Transverse colon (tissue), 4 donors: ENCODE results near the gene ONECUT3. TPM values are rescaled to one million over a fixed set of nuclear protein-coding genes. Genes with fewer than 3 reads are reported as not detected.

ENCODE experiments used
- DNase-seq: peaks from one replicate; pipeline ENCODE4 v3.0.0-alpha.2; 2019
- H3K27ac ChIP-seq, 4 donors: fragments of 200-600 bp; sonication (generic); 2 replicates each; pipeline ENCODE4 v1.5.1; 2016 to 2018; ENCODE audit warnings: inconsistent platforms in 4 of 4
- H3K27me3 ChIP-seq: fragments of 200-600 bp; sonication (generic); 2 replicates; pipeline ENCODE4 v1.5.1; 2017; ENCODE audit warnings: inconsistent platforms
- H3K36me3 ChIP-seq, 4 donors: fragments of 200-600 bp; sonication (generic); 2 replicates each; pipeline ENCODE4 v1.5.1; 2017 to 2019; ENCODE audit warnings: inconsistent platforms in 4 of 4
- H3K4me1 ChIP-seq, 4 donors: fragments of 200-600 bp; sonication (generic); 2 replicates each; pipeline ENCODE4 v1.5.1; 2017 to 2020; ENCODE audit warnings: inconsistent platforms in 4 of 4
- H3K4me3 ChIP-seq, 4 donors: fragments of 200-600 bp; sonication (generic); 1 replicate in 1 of 4; 2 replicates in 3 of 4; pipeline versions ENCODE4 v1.5.1 to v1.6.1; 2017 to 2019; ENCODE audit warnings: inconsistent platforms in 4 of 4
- H3K9me3 ChIP-seq, 2 donors: fragments of 200-600 bp; sonication (generic); 2 replicates each; pipeline ENCODE4 v1.5.1; 2017 to 2019; ENCODE audit warnings: inconsistent platforms in 2 of 2
- EP300 ChIP-seq: sonication (generic); formaldehyde crosslinking; IDR thresholded peaks from one replicate; pipeline ENCODE4 v1.6.1; 2017; ENCODE audit warnings: antibody characterized with exemption, low read depth
- POLR2A ChIP-seq: fragments of 450-650 bp; IDR thresholded peaks from one replicate; pipeline ENCODE4 v1.6.1; 2016; ENCODE audit warnings: antibody characterized with exemption, mild to moderate bottlenecking, moderate library complexity
- POLR2AphosphoS5 ChIP-seq, 3 donors: sonication (generic); formaldehyde crosslinking; IDR thresholded peaks; one replicate each; pipeline ENCODE4 v1.6.1; 2016; ENCODE audit warnings: antibody characterized with exemption in 3 of 3
- WGBS, 2 donors: methylation state at CpG; one replicate each; pipeline ENCODE4 v1.1.5; 2018; ENCODE audit warnings: low coverage in 1 of 2; 5-methylcytosine and 5-hydroxymethylcytosine counted together
- in situ Hi-C, 4 donors: fragments of 200-750 bp; cut with MboI; loops; one replicate each; pipeline versions ENCODE4 v1.15.0 to v1.15.1; 2017; ENCODE audit warnings: low sequenced_read_pairs in 3 of 4, low pct_ligation_motif_present in 1 of 4, low pct_unique_long_range_greater_than_20kb in 1 of 4
- intact Hi-C: fragments of 100-400 bp; cut with DNase I; formaldehyde crosslinking; loops from one replicate; pipeline ENCODE4 v1.15.1; 2023; ENCODE audit warnings: low total_unique reads
- total RNA-seq, 4 donors: library from RNA; depleted of rRNA; stranded (reverse); fragments of >200 nt; gene quantifications; one replicate each; pipeline ENCODE4 v1.1.0, GENCODE V29; 2016
- TF ChIP-seq, protein P1 (sequence below), 5 experiments: fragments of 200-600 bp in 3 of 5; fragments of 450-650 bp in 2 of 5; sonication (generic) in 3 of 5; IDR thresholded peaks; 1 replicate in 2 of 5; 2 replicates in 3 of 5; pipeline ENCODE4 v1.5.1; 2016 to 2017; ENCODE audit warnings: antibody characterized with exemption in 5 of 5, inconsistent platforms in 3 of 5, mild to moderate bottlenecking in 2 of 5, moderate library complexity in 1 of 5

Gene ONECUT3
- total RNA-seq, 4 donors from 2014 or later = not detected

DNA sequence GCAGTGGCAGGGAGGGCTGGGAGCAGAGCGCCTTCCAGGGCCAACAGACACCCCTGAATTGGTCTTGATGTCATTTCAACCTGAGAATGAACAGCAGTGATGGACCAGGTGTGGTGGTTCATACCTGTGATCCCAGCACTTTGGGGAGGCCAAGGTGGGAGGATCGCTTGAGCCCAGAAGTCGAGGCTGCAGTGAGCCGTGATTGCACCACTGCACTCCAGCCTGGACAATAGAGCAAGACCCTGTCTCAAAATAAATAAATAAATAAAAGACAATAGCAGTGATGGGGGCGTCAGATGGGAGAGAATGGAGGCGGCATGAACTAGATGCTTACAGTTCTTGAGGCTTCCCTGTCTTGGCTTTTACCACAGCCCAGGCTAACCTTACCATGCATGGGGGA lies 46.1 kb upstream of the ONECUT3 start:
- intact Hi-C loops = no loop called here
- DNase-seq = no peak

DNA sequence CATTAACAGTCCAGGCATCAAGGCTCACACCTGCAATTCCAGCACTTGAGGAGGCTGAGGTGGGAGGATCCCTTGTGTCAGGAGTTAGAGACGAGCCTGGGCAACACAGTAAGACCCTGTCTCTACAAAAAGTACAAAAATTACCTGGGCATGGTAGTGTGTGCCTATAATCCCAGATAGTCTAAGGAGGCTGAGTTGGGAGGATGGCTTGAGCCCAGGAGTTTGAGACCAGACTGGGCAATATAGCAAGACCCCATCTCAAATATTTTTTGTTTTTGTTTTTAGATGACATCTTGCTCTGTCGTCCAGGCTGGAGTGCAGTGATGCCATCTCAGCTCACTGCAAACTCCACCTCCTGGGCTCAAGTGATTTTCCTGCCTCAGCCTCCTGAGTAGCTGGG lies 40.1 kb upstream of the ONECUT3 start:
- H3K4me1 ChIP-seq = no peaks in the 10 kb centered on the region
- in situ Hi-C loops = no loop called here
- H3K27me3 ChIP-seq = peaks cover 71% of the 10 kb centered on the region
- no peaks in the 10 kb centered on the region for H3K9me3 ChIP-seq
- H3K36me3 ChIP-seq = no peaks in the 10 kb centered on the region
- no peak for TF ChIP-seq EP300
- TF ChIP-seq, protein P1, sequence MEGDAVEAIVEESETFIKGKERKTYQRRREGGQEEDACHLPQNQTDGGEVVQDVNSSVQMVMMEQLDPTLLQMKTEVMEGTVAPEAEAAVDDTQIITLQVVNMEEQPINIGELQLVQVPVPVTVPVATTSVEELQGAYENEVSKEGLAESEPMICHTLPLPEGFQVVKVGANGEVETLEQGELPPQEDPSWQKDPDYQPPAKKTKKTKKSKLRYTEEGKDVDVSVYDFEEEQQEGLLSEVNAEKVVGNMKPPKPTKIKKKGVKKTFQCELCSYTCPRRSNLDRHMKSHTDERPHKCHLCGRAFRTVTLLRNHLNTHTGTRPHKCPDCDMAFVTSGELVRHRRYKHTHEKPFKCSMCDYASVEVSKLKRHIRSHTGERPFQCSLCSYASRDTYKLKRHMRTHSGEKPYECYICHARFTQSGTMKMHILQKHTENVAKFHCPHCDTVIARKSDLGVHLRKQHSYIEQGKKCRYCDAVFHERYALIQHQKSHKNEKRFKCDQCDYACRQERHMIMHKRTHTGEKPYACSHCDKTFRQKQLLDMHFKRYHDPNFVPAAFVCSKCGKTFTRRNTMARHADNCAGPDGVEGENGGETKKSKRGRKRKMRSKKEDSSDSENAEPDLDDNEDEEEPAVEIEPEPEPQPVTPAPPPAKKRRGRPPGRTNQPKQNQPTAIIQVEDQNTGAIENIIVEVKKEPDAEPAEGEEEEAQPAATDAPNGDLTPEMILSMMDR (IDR thresholded peaks at IDR 0.05) = no peak
- TF ChIP-seq POLR2A = no peak
- TF ChIP-seq POLR2AphosphoS5 (IDR thresholded peaks at IDR 0.05) = no peak
- intact Hi-C loops = no loop called here
- DNase-seq = no peak
- WGBS, 2 donors = 63 to 68% methylated on average over 2 of the region's 2 CpGs
- H3K4me3 ChIP-seq = no peak overlapping the region
- H3K27ac ChIP-seq = no peak overlapping the region

More for the DNA sequence above, 46.1 kb upstream of the ONECUT3 start:
- H3K9me3 ChIP-seq = no peaks in the 10 kb centered on the region
- no peak overlapping the region for H3K4me3 ChIP-seq
- in situ Hi-C loops = no loop called here
- H3K27ac ChIP-seq = no peak overlapping the region
- 87 to 100% methylated on average over 2 to 6 of the region's 6 CpGs for WGBS, 2 donors
- TF ChIP-seq POLR2AphosphoS5 (IDR thresholded peaks at IDR 0.05) = no peak
- TF ChIP-seq, protein P1 (IDR thresholded peaks at IDR 0.05) = no peak
- no peak for TF ChIP-seq POLR2A
- no peak for TF ChIP-seq EP300
- peaks cover 48% of the 10 kb centered on the region for H3K27me3 ChIP-seq
- no peaks in the 10 kb centered on the region for H3K36me3 ChIP-seq
- no peaks in the 10 kb centered on the region for H3K4me1 ChIP-seq

DNA sequence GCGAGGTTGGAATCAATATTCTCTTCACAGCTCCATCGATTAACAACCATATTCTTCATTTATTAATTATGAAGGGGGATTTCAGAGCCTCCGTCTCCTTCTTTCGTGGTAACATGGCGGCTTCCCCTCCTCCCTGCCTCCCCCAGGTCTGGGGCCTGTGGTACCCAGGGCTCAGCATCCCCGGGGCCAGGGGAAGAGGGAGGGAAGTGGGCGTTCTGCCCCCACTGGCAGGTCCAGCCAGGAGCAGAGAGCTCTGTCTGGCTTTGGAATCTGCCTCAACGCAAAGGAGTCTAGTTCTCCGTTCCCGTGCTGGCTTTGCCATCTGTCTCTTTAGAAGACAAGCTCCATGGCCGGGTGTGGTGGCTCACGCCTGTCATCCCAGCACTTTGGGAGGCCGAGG lies 37.8 kb upstream of the ONECUT3 start:
- intact Hi-C loops (no loop called here), in situ Hi-C loops (no loop called here)
- Histone ChIP-seq H3K4me3 (no peak overlapping the region), H3K27ac (no peak overlapping the region), H3K4me1 (no peaks in the 10 kb centered on the region), H3K27me3 (peaks cover 74% of the 10 kb centered on the region), H3K9me3 (no peaks in the 10 kb centered on the region), H3K36me3 (no peaks in the 10 kb centered on the region)
- TF ChIP-seq POLR2A (no peak), POLR2AphosphoS5 (IDR thresholded peaks at IDR 0.05) (no peak), EP300 (no peak)
- TF ChIP-seq, protein P1 (IDR thresholded peaks at IDR 0.05) = no peak
- DNase-seq = no peak
- 40 to 55% methylated on average over 1 to 13 of the region's 13 CpGs for WGBS, 2 donors

DNA sequence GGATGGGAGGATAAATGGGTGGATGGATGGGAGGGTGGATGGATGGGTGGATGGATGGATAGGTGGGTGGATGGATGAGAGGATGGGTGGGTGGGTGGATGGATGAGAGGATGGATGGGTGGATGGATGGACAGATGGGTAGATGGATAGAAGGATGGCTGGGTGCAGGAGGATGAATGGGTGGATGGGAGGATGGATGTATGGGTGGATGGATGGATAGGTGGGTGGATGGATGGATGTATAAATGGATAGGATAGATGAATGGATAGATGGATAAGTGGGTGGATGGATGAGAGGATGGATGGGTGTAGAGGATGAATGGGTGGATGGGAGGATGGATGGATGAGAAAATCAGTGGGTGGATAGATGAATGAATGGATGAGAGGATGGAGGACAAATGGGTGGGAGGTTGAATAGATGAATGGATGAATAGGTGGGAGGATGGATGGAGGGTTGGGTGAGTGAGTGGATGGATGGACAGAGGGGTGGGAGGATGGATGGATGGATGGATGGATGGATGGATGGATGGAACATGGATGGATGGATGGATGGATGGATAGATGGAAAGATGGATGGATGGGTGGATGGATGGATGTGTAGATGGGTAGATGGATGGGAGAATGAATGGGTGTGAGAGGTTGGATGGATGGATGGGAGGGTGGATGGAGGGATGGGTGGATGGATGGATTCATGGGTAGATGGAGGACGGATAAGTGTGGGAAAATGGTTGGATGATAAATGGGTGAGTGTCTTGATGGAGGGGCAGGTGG lies 35.9 kb upstream of the ONECUT3 start:
- no peak for DNase-seq
- H3K4me3 ChIP-seq = no peak overlapping the region
- 91% methylated on average over 1 of the region's 1 CpG for WGBS, 2 donors
- H3K27ac ChIP-seq = no peak overlapping the region
- in situ Hi-C loops (no loop called here), intact Hi-C loops (no loop called here)
- H3K9me3 ChIP-seq = no peaks in the 10 kb centered on the region
- H3K36me3 ChIP-seq = no peaks in the 10 kb centered on the region
- no peaks in the 10 kb centered on the region for H3K4me1 ChIP-seq
- H3K27me3 ChIP-seq = peaks cover 78% of the 10 kb centered on the region
- TF ChIP-seq, protein P1 (IDR thresholded peaks at IDR 0.05) = no peak
- TF ChIP-seq POLR2A (no peak), EP300 (no peak), POLR2AphosphoS5 (IDR thresholded peaks at IDR 0.05) (no peak)
